ENCODE measurements around the gene ZSCAN25. TPM values are rescaled to one million over a fixed set of nuclear protein-coding genes. Genes with fewer than 3 reads are reported as not detected.

The ZSCAN25 gene
- total RNA-seq, 1 experiment from 2014 or later = 12.9 TPM

DNA sequence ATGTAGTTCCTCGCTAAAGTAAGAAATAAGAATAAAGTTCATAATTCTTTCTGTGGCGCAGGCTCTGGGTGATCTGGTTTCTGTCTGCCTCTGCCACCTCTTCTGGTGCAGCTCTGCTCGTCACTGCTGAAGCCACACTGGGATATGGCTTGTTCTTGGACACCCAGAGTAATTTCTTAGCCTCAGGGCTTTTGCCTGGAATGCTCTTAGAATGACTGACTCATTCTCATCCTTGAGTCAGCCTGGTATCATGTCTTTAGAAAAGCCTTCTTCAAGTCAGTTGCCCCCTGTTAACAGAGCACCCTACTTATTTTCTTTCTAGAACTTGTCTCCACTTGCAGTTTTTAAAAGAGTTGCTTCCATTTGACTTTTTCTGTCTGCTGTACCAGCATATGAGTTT is 2.0 kb downstream of the ZSCAN25 start:
- intact Hi-C loops (cut with micrococcal nuclease; ENCODE audit: unreplicated experiment) = loop anchor here (10.0 kb wide), 1 partner anchor 124 kb away; no protein-coding TSS in a partner anchor
- no peak overlapping the region for H3K4me3 Mint-ChIP-seq (ENCODE audit: low read depth, unreplicated experiment)
- BruUV-seq (replicated peaks) = no TSS peak
- DNase-seq = no peak
- CTCF ChIA-PET = no interaction called here
- H3K36me3 Mint-ChIP-seq (ENCODE audit: insufficient read depth, unreplicated experiment) = peaks cover 41% of the 10 kb centered on the region
- no peaks in the 10 kb centered on the region for H3K9me3 Mint-ChIP-seq (ENCODE audit: low read depth, unreplicated experiment)
- peaks cover 33% of the 10 kb centered on the region for H3K4me1 Mint-ChIP-seq (ENCODE audit: low read depth, unreplicated experiment)
- no peak overlapping the region for H3K27ac Mint-ChIP-seq (ENCODE audit: unreplicated experiment)
- no peaks in the 10 kb centered on the region for H3K27me3 Mint-ChIP-seq (ENCODE audit: unreplicated experiment)
- TF ChIP-seq, protein P1, sequence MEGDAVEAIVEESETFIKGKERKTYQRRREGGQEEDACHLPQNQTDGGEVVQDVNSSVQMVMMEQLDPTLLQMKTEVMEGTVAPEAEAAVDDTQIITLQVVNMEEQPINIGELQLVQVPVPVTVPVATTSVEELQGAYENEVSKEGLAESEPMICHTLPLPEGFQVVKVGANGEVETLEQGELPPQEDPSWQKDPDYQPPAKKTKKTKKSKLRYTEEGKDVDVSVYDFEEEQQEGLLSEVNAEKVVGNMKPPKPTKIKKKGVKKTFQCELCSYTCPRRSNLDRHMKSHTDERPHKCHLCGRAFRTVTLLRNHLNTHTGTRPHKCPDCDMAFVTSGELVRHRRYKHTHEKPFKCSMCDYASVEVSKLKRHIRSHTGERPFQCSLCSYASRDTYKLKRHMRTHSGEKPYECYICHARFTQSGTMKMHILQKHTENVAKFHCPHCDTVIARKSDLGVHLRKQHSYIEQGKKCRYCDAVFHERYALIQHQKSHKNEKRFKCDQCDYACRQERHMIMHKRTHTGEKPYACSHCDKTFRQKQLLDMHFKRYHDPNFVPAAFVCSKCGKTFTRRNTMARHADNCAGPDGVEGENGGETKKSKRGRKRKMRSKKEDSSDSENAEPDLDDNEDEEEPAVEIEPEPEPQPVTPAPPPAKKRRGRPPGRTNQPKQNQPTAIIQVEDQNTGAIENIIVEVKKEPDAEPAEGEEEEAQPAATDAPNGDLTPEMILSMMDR (IDR thresholded peaks at IDR 0.05; ENCODE audit: unreplicated experiment) = no peak

DNA sequence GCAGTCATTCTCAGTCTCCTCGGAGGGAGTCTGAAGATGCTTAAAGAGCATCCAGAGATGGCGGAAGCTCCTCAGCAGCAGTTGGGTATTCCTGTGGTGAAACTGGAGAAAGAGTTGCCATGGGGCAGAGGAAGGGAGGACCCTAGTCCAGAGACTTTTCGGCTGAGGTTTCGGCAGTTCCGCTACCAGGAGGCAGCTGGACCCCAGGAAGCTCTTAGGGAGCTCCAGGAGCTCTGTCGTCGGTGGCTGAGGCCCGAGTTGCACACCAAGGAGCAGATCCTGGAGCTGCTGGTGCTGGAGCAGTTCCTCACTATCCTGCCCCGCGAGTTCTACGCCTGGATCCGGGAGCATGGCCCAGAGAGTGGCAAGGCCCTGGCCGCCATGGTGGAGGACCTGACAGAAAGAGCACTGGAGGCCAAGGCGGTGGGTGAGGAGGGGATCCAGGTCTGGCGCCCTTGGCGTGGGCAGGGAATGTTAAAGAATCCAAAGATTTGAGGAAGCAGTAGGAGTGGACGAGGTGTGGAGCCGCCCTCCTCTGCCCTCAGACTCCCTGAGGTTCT is 2.9 kb downstream of the ZSCAN25 start:
- DNase-seq = no peak
- intact Hi-C loops (cut with micrococcal nuclease; ENCODE audit: unreplicated experiment) = loop anchor here (10.0 kb wide), 1 partner anchor 125 kb away; no protein-coding TSS in a partner anchor
- H3K4me3 Mint-ChIP-seq (ENCODE audit: low read depth, unreplicated experiment) = no peak overlapping the region

GRCh38 chr7:99621271-99621670 is 4.5 kb downstream of the ZSCAN25 start:
- H3K9me3 Mint-ChIP-seq (ENCODE audit: low read depth, unreplicated experiment) = no peaks in the 10 kb centered on the region
- H3K36me3 Mint-ChIP-seq (ENCODE audit: insufficient read depth, unreplicated experiment) = peaks cover 38% of the 10 kb centered on the region
- no peaks in the 10 kb centered on the region for H3K27me3 Mint-ChIP-seq (ENCODE audit: unreplicated experiment)
- DNase-seq = no peak
- H3K4me1 Mint-ChIP-seq (ENCODE audit: low read depth, unreplicated experiment) = peaks cover 24% of the 10 kb centered on the region
- H3K27ac Mint-ChIP-seq (ENCODE audit: unreplicated experiment) = no peak overlapping the region
- intact Hi-C loops (cut with micrococcal nuclease; ENCODE audit: unreplicated experiment) = no loop called here
- BruUV-seq (replicated peaks) = no TSS peak
- CTCF ChIA-PET = no interaction called here
- H3K4me3 Mint-ChIP-seq (ENCODE audit: low read depth, unreplicated experiment) = no peak overlapping the region
- TF ChIP-seq, protein P1 (IDR thresholded peaks at IDR 0.05; ENCODE audit: unreplicated experiment) = no peak

More for the DNA sequence above, 2.9 kb downstream of the ZSCAN25 start:
- no peaks in the 10 kb centered on the region for H3K9me3 Mint-ChIP-seq (ENCODE audit: low read depth, unreplicated experiment)
- H3K27me3 Mint-ChIP-seq (ENCODE audit: unreplicated experiment) = no peaks in the 10 kb centered on the region
- peaks cover 33% of the 10 kb centered on the region for H3K4me1 Mint-ChIP-seq (ENCODE audit: low read depth, unreplicated experiment)
- H3K36me3 Mint-ChIP-seq (ENCODE audit: insufficient read depth, unreplicated experiment) = peaks cover 41% of the 10 kb centered on the region
- CTCF ChIA-PET = no interaction called here
- TF ChIP-seq, protein P1 (IDR thresholded peaks at IDR 0.05; ENCODE audit: unreplicated experiment) = no peak
- BruUV-seq (replicated peaks) = TSS peak; percentile 23
- no peak overlapping the region for H3K27ac Mint-ChIP-seq (ENCODE audit: unreplicated experiment)

DNA sequence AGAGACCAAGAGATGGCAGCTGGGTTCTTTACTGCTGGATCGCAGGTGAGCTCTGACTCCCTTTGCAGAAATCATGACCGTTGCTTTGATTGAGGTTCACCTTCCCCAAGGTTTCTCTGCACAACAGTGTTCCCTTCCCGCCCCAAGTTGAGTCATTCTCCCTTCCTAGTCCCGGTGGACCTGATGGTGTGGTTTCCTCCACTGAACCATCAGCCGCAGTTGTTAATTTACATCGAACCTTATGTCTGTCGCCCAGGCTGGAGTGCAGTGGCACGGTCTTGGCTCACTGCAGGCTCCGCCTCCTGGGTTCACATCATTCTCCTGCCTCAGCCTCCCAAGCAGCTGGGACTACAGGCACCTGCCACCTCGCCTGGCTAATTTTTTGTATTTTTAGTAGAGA is 5.8 kb downstream of the ZSCAN25 start:
- CTCF ChIA-PET = no interaction called here
- H3K9me3 Mint-ChIP-seq (ENCODE audit: low read depth, unreplicated experiment) = no peaks in the 10 kb centered on the region
- BruUV-seq (replicated peaks) = no TSS peak
- TF ChIP-seq, protein P1 (IDR thresholded peaks at IDR 0.05; ENCODE audit: unreplicated experiment) = no peak
- H3K36me3 Mint-ChIP-seq (ENCODE audit: insufficient read depth, unreplicated experiment) = peaks cover 25% of the 10 kb centered on the region
- H3K4me3 Mint-ChIP-seq (ENCODE audit: low read depth, unreplicated experiment) = no peak overlapping the region
- H3K27me3 Mint-ChIP-seq (ENCODE audit: unreplicated experiment) = no peaks in the 10 kb centered on the region
- H3K4me1 Mint-ChIP-seq (ENCODE audit: low read depth, unreplicated experiment) = peaks cover 18% of the 10 kb centered on the region
- no peak for DNase-seq
- H3K27ac Mint-ChIP-seq (ENCODE audit: unreplicated experiment) = no peak overlapping the region
- intact Hi-C loops (cut with micrococcal nuclease; ENCODE audit: unreplicated experiment) = no loop called here
